Measurements from ENCODE around the gene CCDC175.

CCDC175 gene

GRCh38 chr14:59530349-59530748 is 46.3 kb downstream of the CCDC175 start:
- no peak for DNase-seq (ENCODE audit: low read depth)
- no peak overlapping the region for H3K4me3 ChIP-seq (ENCODE audit: low read length)
- TF ChIP-seq CTCF (conservative IDR thresholded peaks at IDR 0.05; ENCODE audit: low read length) = no peak

GRCh38 chr14:59529189-59529588 is 47.4 kb downstream of the CCDC175 start:
- no peak for TF ChIP-seq CTCF (conservative IDR thresholded peaks at IDR 0.05; ENCODE audit: low read length)
- no peak overlapping the region for H3K4me3 ChIP-seq (ENCODE audit: low read length)
- no peak for DNase-seq (ENCODE audit: low read depth)

GRCh38 chr14:59520224-59520623 is 56.4 kb downstream of the CCDC175 start:
- no peak for TF ChIP-seq CTCF (conservative IDR thresholded peaks at IDR 0.05; ENCODE audit: low read length)
- no peak for DNase-seq (ENCODE audit: low read depth)
- no peak overlapping the region for H3K4me3 ChIP-seq (ENCODE audit: low read length)

- no peak for DNase-seq (ENCODE audit: low read depth)
Observed at GRCh38 chr14:59511916-59512575, 64.6 kb downstream of the CCDC175 start.

GRCh38 chr14:59510966-59511365 is 65.6 kb downstream of the CCDC175 start:
- TF ChIP-seq CTCF (conservative IDR thresholded peaks at IDR 0.05; ENCODE audit: low read length) = no peak
- no peak for DNase-seq (ENCODE audit: low read depth)
- no peak overlapping the region for H3K4me3 ChIP-seq (ENCODE audit: low read length)

More at GRCh38 chr14:59511916-59512575, 64.6 kb downstream of the CCDC175 start:
- H3K4me3 ChIP-seq (ENCODE audit: low read length) = no peak overlapping the region
- peak; percentile 41 for TF ChIP-seq CTCF (conservative IDR thresholded peaks at IDR 0.05; ENCODE audit: low read length)

GRCh38 chr14:59510001-59510400 is 66.6 kb downstream of the CCDC175 start:
- no peak overlapping the region for H3K4me3 ChIP-seq (ENCODE audit: low read length)

More at GRCh38 chr14:59510001-59510400, 66.6 kb downstream of the CCDC175 start:
- no peak for TF ChIP-seq CTCF (conservative IDR thresholded peaks at IDR 0.05; ENCODE audit: low read length)
- no peak for DNase-seq (ENCODE audit: low read depth)

Measured in AG10803 (cell line).